GM12865 (cell line): ENCODE measurements around the gene CFAP46.

Experiments used
- DNase-seq: peaks from one replicate; pipeline ENCODE4 v3.0.0; 2010; ENCODE audit warnings: low read depth
- H3K4me3 ChIP-seq: 2 replicates; pipeline ENCODE4 v1.5.1; 2011; ENCODE audit warnings: mild to moderate bottlenecking, low read depth, low read length, control low read depth
- TF ChIP-seq, protein P1 (sequence below): IDR thresholded peaks from 2 replicates; pipeline ENCODE4 v1.5.1; 2011; ENCODE audit warnings: low read length, control low read depth, low read depth, inconsistent platforms; ENCODE audit not compliant: insufficient read depth; ENCODE audit errors: missing control alignments

CFAP46 gene

DNA sequence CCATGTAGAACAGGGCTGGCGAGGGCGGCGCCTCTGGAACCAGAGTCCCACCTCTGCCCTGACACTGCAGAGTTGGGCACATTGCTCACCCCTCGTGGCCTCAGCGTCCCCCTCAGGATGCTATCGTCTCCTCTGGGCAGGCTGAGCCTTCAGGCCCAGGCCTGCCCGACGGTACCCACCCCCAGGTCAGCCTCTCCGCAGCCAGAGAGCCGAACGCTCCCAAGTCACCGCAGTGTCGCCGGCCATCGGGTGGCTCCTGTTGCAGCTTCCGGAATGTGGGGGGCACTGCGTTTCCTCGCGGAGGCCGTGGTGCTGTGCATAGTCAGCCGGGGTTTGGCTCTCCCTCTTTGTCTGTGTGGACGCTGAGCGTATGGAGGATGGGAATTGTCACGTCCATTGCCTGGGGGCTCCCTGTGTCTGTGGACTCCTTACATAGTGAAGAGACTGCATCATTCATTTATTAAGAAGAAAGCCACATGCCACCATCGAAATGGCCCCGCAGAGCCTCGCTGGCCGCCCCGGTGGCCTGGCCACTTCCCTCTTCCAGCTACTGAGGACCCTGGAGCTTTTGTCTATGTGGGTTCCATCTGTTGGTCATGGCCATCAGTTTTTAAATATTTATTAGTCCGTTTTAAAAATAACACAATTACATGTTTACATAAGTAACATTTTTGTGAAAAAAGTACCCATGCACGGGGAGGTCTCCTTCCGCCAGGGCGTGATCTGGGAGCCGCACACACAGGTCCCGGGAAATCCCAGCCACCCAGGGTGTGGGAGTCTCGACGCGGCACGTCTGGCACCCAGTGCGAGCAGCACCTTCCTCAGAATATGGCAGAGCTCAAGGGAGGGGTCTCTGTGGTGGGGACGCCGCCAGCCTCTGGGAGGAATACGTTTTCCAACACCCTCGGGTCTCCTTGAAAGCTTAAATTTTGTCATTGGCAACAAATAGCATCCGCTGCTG is 172.0 kb downstream of the CFAP46 start:
- H3K4me3 ChIP-seq: no peak overlapping the region
- TF ChIP-seq, protein P1, sequence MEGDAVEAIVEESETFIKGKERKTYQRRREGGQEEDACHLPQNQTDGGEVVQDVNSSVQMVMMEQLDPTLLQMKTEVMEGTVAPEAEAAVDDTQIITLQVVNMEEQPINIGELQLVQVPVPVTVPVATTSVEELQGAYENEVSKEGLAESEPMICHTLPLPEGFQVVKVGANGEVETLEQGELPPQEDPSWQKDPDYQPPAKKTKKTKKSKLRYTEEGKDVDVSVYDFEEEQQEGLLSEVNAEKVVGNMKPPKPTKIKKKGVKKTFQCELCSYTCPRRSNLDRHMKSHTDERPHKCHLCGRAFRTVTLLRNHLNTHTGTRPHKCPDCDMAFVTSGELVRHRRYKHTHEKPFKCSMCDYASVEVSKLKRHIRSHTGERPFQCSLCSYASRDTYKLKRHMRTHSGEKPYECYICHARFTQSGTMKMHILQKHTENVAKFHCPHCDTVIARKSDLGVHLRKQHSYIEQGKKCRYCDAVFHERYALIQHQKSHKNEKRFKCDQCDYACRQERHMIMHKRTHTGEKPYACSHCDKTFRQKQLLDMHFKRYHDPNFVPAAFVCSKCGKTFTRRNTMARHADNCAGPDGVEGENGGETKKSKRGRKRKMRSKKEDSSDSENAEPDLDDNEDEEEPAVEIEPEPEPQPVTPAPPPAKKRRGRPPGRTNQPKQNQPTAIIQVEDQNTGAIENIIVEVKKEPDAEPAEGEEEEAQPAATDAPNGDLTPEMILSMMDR: no peak
- DNase-seq: no peak

DNA sequence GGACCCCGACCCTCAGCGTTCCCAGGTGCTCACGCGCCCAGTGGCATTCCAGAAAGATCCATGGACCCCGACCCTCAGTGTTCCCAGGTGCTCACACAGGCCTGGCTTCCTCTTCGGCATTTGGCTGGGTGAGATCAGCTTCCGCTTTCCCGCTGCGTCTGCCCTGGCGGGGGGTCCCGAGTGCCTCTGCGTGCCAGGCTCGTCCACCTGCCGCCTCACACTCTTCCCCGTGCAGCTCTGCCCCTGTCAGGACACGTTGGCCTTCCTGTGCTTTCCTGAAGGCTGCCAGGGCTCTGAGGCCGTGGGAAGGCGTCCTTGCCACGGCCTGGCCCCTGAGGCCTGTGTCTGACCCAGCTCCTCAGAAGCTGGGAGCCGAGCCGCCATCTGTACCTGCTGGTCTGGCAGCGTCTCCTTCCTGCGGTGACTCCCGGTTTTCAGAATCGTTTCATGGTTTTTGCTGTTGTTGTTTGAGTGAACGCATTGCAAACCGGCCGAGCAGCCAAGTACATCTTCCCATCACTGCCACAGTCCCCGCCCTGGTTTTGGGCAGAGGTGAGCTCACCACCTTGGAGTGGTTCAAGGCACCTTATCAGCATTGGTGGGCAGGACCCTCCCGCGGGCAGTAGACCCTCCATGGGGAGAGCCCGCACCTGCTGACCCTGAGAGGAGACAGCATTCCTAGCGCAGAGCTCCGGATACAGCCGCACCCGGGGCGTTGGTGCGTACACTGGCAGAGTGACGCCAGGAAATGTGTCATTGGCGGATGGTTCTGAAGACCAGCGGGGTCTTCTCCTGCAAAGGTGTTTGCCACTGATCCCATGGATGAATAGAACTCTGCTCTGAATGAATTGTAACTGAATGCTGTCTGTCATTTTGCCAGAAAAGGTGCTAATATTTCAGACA is 173.8 kb downstream of the CFAP46 start:
- TF ChIP-seq, protein P1: no peak
- DNase-seq: no peak
- H3K4me3 ChIP-seq: no peak overlapping the region

DNA sequence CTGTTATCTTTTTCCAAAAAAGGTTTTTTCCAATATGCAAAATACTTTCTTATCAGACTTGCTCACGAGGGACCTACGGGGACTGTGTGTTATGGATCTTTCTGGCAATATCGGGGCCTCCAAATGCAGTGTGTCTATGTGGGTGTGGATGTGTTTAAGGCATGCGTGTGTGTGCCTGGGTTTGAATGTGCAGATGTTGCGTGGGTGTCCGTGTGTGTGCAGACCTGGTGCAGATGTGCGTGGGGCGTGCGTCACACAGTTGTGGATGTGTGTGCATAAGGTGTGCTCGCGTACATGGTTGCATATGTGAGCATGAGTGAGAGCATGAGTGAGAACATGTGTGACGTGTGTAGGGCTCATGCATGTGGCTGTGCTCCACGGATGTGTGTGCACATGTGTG is 176.1 kb downstream of the CFAP46 start:
- TF ChIP-seq, protein P1: no peak
- H3K4me3 ChIP-seq: no peak overlapping the region
- no peak for DNase-seq

DNA sequence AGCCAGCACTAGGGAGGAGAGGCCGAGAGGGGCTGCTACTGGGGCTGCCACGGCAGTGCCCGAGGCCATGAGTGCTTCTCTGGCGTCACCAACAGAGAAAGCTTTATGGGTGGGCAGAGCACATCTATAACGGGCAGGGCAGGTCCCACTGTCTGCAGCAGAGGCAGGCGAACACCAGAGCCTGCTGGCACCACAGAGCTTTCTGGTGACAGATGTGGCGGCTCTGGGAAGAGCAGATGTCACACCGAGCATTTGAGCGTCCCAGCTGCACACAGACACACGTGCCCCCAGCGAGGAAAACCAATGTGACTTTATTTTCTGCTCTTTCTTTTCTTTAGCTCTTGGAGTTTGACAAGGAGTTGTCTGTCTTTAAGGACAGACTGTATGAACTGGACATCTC is 176.9 kb downstream of the CFAP46 start:
- TF ChIP-seq, protein P1: no peak
- no peak overlapping the region for H3K4me3 ChIP-seq
- no peak for DNase-seq

DNA sequence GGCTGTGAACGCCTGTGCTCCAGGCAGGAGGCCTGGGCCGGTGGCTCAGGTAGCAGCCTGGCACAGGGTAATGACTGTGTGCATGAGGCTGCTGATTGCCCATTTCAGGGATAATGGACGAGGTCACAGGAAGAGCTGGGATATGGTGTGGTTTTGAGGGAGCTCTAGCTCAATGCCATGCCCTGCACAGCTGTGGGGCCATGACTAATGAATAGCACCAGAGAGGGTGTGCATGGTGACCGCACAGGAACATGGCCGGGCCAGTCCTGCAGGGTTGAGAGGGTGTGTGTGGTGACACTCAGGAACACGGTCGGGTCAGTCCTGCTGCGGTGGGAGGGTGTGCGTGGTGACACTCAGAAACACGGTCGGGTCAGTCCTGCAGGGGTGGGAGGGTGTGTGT is 178.3 kb downstream of the CFAP46 start:
- TF ChIP-seq, protein P1: no peak
- H3K4me3 ChIP-seq: no peak overlapping the region
- no peak for DNase-seq

DNA sequence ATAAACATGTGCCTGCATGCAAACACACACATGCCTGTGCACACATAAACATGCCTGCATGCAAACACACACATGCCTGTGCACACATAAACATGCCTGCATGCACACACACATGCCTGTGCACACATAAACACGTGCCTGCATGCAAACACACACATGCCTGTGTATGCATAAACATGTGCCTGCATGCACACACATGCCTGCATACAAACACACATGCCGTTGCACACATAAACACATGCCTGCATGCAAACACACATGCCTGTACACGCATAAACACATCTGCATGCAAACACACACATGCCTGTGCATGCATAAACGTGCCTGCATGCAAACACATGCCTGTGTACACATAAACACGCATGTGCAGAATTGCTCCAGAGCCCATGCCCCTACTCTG is 178.8 kb downstream of the CFAP46 start:
- no peak overlapping the region for H3K4me3 ChIP-seq
- TF ChIP-seq, protein P1: no peak
- DNase-seq: no peak
